PFSK-1 (cell line): Measurements from ENCODE around the gene KANSL2.

Experiments used
- FOXP2 ChIP-seq: optimal IDR thresholded peaks from 2 replicates; pipeline ENCODE3; 2011; ENCODE audit warnings: borderline replicate concordance, control low read depth, inconsistent platforms; ENCODE audit not compliant: insufficient read depth; ENCODE audit errors: extremely low read length, extremely low read depth
- POLR2AphosphoS5 ChIP-seq: IDR thresholded peaks from 2 replicates; pipeline ENCODE4 v1.6.1; 2012; ENCODE audit warnings: low read depth, mild to moderate bottlenecking, control low read depth, low read length, moderate library complexity
- SIN3A ChIP-seq: IDR thresholded peaks from 2 replicates; pipeline ENCODE4 v1.6.1; 2012; ENCODE audit warnings: mild to moderate bottlenecking, low read length, moderate library complexity, borderline replicate concordance; ENCODE audit not compliant: insufficient read depth
- TAF1 ChIP-seq: IDR thresholded peaks from 2 replicates; pipeline ENCODE4 v1.6.1; 2012; ENCODE audit warnings: low read length, control low read depth, borderline replicate concordance; ENCODE audit not compliant: insufficient read depth
- TF ChIP-seq, protein P1 (sequence below), 2 experiments: IDR thresholded peaks; 2 replicates each; pipeline versions ENCODE4 v1.6.1 to v1.8.0; 2011 to 2012; ENCODE audit warnings: low read depth in 2 of 2, low read length in 2 of 2, control low read depth in 1 of 2, inconsistent platforms in 1 of 2, mild to moderate bottlenecking in 1 of 2, moderate library complexity in 1 of 2; ENCODE audit not compliant: insufficient read depth in 1 of 2

KANSL2 gene

DNA sequence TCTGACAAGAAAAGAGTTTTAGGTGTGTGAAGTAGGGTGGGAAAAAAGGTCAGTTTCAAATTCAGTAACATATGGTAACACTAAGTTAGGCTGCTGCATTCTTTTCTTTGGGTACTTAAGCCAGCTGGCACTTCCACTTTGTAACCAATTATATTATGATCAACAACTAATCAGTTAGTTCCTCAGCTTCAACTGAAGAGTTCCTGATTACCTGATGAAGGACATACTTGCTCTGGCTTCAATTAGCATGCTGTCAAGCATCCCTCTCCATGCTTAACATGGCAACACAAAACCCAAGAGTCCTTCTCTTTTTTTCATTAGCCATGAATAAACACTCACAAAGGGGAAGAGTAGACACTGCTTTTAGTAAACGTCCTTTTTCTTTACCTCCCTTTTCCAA is 6.8 kb upstream of the KANSL2 start:
- TF ChIP-seq POLR2AphosphoS5, result peak; percentile 3; the same call in 1 of the 2 replicates
- TF ChIP-seq FOXP2, result no peak

DNA sequence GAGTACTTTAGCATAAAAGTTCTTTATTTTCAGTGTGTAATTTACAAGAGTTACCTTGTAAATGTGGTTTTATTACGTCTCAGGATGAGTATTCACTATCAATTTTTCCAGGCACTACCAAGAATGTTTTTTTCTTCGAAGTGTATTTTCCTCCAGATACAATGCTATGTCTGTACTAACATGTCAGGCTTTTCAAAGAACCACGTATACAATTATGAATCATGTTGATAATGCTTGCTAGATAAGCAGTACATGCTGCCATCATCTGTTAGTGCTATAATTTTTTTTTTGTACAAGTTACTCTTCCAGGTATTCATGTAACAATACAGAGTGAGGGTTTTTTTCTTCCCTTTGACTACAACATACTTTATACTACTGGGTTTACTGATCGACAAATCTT is 5.6 kb upstream of the KANSL2 start:
- TF ChIP-seq SIN3A, result no peak
- TF ChIP-seq FOXP2, result no peak
- TF ChIP-seq, protein P1, sequence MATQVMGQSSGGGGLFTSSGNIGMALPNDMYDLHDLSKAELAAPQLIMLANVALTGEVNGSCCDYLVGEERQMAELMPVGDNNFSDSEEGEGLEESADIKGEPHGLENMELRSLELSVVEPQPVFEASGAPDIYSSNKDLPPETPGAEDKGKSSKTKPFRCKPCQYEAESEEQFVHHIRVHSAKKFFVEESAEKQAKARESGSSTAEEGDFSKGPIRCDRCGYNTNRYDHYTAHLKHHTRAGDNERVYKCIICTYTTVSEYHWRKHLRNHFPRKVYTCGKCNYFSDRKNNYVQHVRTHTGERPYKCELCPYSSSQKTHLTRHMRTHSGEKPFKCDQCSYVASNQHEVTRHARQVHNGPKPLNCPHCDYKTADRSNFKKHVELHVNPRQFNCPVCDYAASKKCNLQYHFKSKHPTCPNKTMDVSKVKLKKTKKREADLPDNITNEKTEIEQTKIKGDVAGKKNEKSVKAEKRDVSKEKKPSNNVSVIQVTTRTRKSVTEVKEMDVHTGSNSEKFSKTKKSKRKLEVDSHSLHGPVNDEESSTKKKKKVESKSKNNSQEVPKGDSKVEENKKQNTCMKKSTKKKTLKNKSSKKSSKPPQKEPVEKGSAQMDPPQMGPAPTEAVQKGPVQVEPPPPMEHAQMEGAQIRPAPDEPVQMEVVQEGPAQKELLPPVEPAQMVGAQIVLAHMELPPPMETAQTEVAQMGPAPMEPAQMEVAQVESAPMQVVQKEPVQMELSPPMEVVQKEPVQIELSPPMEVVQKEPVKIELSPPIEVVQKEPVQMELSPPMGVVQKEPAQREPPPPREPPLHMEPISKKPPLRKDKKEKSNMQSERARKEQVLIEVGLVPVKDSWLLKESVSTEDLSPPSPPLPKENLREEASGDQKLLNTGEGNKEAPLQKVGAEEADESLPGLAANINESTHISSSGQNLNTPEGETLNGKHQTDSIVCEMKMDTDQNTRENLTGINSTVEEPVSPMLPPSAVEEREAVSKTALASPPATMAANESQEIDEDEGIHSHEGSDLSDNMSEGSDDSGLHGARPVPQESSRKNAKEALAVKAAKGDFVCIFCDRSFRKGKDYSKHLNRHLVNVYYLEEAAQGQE (IDR thresholded peaks at IDR 0.05; ENCODE audit: insufficient read depth in 1 of 2, low read depth in 2 of 2, low read length in 2 of 2), result no peak
- no peak for TF ChIP-seq TAF1
- no peak for TF ChIP-seq POLR2AphosphoS5

DNA sequence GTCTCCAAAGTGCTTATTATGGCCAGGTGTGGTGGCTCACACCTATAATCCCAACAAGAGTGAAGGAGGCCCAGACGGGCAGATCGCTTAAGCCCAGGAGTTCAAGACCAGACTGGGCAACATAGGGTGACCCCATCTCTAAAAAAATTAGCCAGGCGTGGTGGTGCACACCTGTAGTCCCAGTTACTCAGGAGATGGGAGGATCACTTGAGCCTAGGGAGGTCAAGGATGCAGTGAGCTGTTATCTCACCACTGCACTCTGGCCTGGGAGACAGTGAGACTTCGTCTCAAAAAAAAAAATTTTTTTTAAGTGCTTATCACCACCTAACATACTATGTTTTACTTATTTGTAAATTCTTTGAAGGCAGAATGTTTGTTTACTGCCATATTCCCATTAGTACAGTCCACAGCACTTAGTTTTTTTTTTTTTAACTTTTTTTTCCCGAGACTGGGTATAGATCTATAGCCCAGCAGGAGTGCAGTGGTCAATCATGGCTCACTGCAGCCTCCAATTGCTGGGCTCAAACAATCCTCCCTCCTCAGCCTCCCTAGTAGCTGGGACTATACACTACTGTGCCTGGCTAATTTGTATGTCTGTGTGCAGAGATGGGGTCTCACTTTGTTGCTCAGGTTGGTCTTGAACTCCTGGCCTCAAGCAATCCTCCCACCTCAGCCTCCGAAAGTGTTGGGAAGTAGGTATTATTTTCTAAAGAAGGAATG is 4.7 kb upstream of the KANSL2 start:
- TF ChIP-seq TAF1 (no peak), FOXP2 (no peak), SIN3A (no peak), POLR2AphosphoS5 (no peak; the same call in 1 of the 2 replicates)
- TF ChIP-seq, protein P1 (IDR thresholded peaks at IDR 0.05; ENCODE audit: insufficient read depth in 1 of 2, low read depth in 2 of 2, low read length in 2 of 2), result no peak

DNA sequence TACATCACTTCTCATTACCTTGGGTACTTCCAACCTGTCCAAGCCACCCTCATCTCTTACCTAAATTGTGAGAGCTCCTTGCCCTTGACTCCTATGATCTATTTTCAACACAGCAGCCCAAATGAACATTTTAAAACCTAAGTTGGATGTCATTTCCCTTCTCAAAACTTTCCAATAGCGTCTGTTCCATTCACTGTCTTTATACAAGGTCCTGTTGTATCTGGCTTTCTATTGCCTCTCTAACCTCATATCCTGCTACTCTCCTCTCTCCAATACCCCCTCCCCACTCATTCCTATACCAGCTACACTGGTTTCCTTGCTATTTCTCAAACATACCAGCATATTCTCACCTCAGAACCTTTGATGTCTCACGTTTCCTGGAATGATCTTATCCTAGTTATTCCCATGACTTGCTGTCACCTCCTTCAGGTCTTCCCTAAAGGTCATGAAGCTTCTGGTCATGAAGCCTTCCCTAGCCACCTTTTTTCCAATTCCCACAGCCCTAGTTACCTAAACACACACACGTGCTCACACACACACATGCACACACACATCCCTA is 4.1 kb upstream of the KANSL2 start:
- TF ChIP-seq, protein P1 (IDR thresholded peaks at IDR 0.05; ENCODE audit: insufficient read depth in 1 of 2, low read depth in 2 of 2, low read length in 2 of 2), result no peak
- TF ChIP-seq POLR2AphosphoS5 (no peak), SIN3A (no peak), FOXP2 (no peak), TAF1 (no peak)

DNA sequence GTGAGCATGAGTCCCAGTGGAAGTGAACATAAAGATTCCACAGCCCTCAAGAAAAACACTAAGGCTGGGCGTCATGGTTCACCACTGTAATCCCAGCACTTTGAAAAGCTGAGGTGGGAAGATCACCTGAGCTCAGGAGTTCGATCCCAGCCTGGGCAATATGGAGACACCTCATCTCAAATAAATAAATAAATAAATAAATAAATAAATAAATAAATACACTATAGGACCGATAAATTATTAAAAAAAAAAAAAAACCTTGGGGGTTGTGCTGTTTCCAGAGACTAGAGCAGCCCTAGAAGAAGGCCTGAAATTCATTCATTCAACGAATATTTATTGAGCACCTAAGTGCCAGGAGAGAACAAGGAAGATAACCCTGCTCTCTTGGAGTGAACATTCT is 1.5 kb upstream of the KANSL2 start:
- TF ChIP-seq TAF1 (no peak), FOXP2 (no peak), POLR2AphosphoS5 (no peak)

DNA sequence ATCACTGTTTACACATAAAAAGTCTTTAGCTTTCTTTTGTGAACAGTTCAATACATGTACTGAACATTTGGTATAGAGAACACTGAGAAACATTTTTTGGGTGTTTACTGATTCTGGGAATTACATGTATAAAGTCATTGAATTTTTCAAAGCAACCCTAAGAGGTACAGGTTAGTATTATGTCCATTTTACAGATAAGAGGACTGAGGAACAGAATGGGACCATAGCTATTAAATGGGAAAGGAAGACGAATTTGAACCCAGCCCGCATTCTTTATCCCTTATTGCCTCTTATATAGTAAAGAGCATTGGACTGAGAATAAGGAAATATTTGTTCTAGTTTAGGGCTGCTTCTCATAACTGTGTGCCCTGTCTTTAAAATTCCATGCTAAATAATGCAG is 889 bp upstream of the KANSL2 start:
- TF ChIP-seq, protein P1 (IDR thresholded peaks at IDR 0.05; ENCODE audit: insufficient read depth in 1 of 2, low read depth in 2 of 2, low read length in 2 of 2), result no peak
- TF ChIP-seq SIN3A (no peak), FOXP2 (no peak), POLR2AphosphoS5 (no peak), TAF1 (no peak)
